Central memory CD8-positive, alpha-beta T cell (primary cell): ENCODE measurements around the gene FAM53B.
"Not testable (repeated sequence)": the region's sequence is repeated elsewhere in the genome, so short reads cannot be mapped to it uniquely, and the experiment has no call there.

Source experiments
- ATAC-seq: fragments of 150-1000 bp; cut with Tn5 transposase; replicated peaks from 2 replicates; pipeline ENCODE4 v1.10.0; 2022; ENCODE audit warnings: mild to moderate bottlenecking, moderate FRiP score, moderate number of reproducible peaks; ENCODE audit not compliant: poor library complexity, severe bottlenecking; ENCODE audit errors: extremely low read depth
- DNase-seq, 2 donors: peaks; one replicate each; pipeline ENCODE4 v3.0.0; 2021; ENCODE audit warnings: low spot score in 2 of 2
- H3K27ac Mint-ChIP-seq: one replicate; pipeline ENCODE4 v1.8.0; 2022; ENCODE audit warnings: low read depth, mild to moderate bottlenecking, moderate library complexity, mixed read lengths
- H3K27me3 Mint-ChIP-seq: one replicate; pipeline ENCODE4 v1.8.0; 2022; ENCODE audit warnings: mixed read lengths
- H3K36me3 Mint-ChIP-seq: one replicate; pipeline ENCODE4 v1.8.0; 2022; ENCODE audit warnings: mild to moderate bottlenecking, moderate library complexity, mixed read lengths; ENCODE audit not compliant: insufficient read depth
- H3K4me1 Mint-ChIP-seq: one replicate; pipeline ENCODE4 v1.8.0; 2022; ENCODE audit warnings: mixed read lengths
- H3K4me3 Mint-ChIP-seq: one replicate; pipeline ENCODE4 v1.8.0; 2022; ENCODE audit warnings: mild to moderate bottlenecking, moderate library complexity, mixed read lengths
- H3K9me3 Mint-ChIP-seq: one replicate; pipeline ENCODE4 v1.8.0; 2022; ENCODE audit warnings: mixed read lengths

Gene FAM53B

DNA sequence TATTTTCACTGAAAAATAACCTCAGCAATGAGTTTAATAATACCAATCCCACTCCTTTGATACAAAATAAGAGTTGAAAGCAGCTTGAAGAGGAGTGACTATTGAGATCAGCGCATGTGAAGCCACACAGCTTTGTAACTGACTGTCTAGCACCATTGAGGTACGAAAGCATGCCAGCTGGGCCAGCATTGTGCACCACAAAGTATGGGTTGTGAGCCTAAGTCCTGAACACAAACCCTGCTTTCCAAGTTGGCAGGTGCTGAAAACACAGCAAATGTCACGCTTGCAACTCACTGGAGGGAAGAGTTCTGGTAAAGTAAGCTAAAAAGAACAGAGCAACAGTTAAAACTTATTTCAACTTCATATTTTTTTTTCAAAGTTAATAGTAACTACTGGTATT lies 4.0 kb upstream of the FAM53B start:
- H3K27me3 Mint-ChIP-seq = no peaks in the 10 kb centered on the region
- no peak overlapping the region for H3K27ac Mint-ChIP-seq
- DNase-seq (no peak), ATAC-seq (no peak)
- peaks cover 13% of the 10 kb centered on the region for H3K4me1 Mint-ChIP-seq
- no peaks in the 10 kb centered on the region for H3K9me3 Mint-ChIP-seq
- H3K36me3 Mint-ChIP-seq = peaks cover 13% of the 10 kb centered on the region
- no peak overlapping the region for H3K4me3 Mint-ChIP-seq

DNA sequence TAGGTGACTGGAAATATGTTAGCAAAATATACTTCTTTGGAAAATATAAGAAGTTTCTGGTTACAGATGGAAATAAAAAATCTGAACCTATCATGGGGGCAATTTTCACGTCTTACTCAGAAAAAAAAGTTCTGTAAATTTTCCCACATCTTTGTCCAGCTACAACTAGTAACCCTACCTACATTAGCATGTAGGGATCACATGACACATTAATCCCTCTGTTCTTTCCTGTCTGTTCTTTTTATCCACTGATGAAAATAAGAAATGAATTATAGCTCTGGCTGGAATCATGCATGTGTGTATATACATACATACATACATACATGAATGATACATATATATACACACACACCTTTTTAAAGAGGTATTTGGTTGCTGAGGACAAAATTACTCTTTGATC lies 3.6 kb upstream of the FAM53B start:
- no peaks in the 10 kb centered on the region for H3K27me3 Mint-ChIP-seq
- H3K27ac Mint-ChIP-seq = no peak overlapping the region
- no peak overlapping the region for H3K4me3 Mint-ChIP-seq

DNA sequence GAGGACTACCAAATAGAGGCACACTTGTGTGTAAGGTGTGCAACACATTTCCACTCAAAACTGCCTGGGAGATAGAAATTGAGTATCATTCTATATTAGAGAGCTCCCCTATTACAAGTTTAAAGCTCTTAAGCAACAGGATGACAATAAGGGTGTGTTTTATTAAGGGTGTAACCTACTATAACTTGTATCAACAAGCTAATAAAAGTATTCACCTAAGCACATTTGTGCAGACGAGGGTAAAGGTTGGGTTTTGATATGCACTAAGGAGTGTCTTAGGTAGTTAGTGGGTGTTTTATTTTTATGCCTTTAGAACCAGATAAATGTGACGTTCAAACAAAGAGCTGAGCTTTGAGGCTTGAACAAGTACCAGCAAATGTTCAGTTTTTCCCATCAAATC lies 2.8 kb upstream of the FAM53B start:
- Mint-ChIP-seq H3K27ac (no peak overlapping the region), H3K9me3 (no peaks in the 10 kb centered on the region), H3K4me1 (peaks cover 22% of the 10 kb centered on the region), H3K4me3 (no peak overlapping the region), H3K36me3 (peaks cover 19% of the 10 kb centered on the region), H3K27me3 (no peaks in the 10 kb centered on the region)
- DNase-seq (no peak), ATAC-seq (no peak)

More for the DNA sequence above, 3.6 kb upstream of the FAM53B start:
- no peak for DNase-seq
- Mint-ChIP-seq H3K4me1 (peaks cover 16% of the 10 kb centered on the region), H3K9me3 (no peaks in the 10 kb centered on the region), H3K36me3 (peaks cover 14% of the 10 kb centered on the region)
- ATAC-seq = no peak

DNA sequence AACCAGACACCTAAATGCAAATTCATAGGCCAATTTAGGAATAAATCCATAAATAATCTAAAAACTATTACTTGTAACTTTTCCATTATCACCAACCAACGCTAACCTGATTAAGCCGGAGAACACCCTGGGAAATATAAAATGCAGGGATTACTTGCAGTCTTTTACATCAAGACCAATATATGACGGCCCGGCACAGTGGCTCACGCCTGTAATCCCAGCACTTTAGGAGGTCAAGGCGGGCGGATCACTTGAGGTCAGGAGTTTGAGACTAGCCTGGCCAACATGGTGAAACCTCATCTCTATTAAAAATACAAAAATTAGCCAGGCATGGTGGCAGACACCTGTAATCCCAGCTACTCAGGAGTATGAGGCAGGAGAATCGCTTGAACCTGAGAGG lies 2.3 kb upstream of the FAM53B start:
- Mint-ChIP-seq H3K36me3 (peaks cover 19% of the 10 kb centered on the region), H3K4me1 (peaks cover 27% of the 10 kb centered on the region)
- ATAC-seq, H3K27me3 Mint-ChIP-seq, H3K4me3 Mint-ChIP-seq, DNase-seq, H3K27ac Mint-ChIP-seq, H3K9me3 Mint-ChIP-seq: not testable (repeated sequence)

DNA sequence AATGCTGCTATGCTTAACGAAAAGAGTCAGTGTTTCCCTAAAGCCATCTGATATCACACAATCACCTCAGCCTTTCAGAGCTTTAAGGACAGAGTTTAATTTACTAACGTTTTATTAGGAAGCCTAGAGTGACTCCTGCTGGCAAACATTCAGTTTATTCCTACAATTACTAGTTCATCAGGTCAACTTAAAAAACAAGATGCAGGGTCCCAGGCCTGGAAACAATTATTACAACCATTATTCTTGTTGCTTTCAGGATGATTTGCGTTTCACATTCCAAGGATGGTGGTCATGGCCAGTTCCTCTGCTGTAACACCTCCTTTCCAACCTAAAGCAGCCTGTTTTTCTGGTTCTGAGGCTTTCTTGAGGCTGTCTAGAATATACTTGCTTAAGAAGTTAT lies 1.5 kb upstream of the FAM53B start:
- peaks cover 35% of the 10 kb centered on the region for H3K4me1 Mint-ChIP-seq
- H3K4me3 Mint-ChIP-seq = peak overlapping the region; percentile 62
- peaks cover 20% of the 10 kb centered on the region for H3K36me3 Mint-ChIP-seq
- DNase-seq (no peak), ATAC-seq (no peak)
- peak overlapping the region; percentile 22 for H3K27ac Mint-ChIP-seq
- H3K9me3 Mint-ChIP-seq = no peaks in the 10 kb centered on the region
- no peaks in the 10 kb centered on the region for H3K27me3 Mint-ChIP-seq

DNA sequence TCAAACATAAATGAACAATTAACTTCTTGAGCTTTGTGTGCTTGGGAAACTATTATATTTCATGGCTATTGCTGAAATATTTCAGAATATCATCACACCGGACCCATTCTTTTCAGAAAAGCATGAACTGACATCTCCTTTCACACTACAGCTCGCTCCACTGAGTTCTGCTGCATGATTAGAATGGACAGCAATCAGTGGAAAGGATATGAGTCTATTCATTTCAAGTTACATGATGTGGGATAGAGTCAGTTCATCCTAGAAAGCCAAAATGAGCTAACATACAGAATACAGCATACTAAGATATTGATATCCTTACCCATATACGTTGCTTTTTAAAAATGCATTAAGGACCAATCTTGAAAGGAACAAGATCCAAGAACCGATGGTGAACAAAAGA lies 1.1 kb upstream of the FAM53B start:
- H3K27ac Mint-ChIP-seq = peak overlapping the region; percentile 22
- H3K4me3 Mint-ChIP-seq = peak overlapping the region; percentile 62
- no peaks in the 10 kb centered on the region for H3K27me3 Mint-ChIP-seq
- DNase-seq (no peak), ATAC-seq (no peak)
- H3K4me1 Mint-ChIP-seq = peaks cover 39% of the 10 kb centered on the region
- peaks cover 24% of the 10 kb centered on the region for H3K36me3 Mint-ChIP-seq
- H3K9me3 Mint-ChIP-seq = no peaks in the 10 kb centered on the region

DNA sequence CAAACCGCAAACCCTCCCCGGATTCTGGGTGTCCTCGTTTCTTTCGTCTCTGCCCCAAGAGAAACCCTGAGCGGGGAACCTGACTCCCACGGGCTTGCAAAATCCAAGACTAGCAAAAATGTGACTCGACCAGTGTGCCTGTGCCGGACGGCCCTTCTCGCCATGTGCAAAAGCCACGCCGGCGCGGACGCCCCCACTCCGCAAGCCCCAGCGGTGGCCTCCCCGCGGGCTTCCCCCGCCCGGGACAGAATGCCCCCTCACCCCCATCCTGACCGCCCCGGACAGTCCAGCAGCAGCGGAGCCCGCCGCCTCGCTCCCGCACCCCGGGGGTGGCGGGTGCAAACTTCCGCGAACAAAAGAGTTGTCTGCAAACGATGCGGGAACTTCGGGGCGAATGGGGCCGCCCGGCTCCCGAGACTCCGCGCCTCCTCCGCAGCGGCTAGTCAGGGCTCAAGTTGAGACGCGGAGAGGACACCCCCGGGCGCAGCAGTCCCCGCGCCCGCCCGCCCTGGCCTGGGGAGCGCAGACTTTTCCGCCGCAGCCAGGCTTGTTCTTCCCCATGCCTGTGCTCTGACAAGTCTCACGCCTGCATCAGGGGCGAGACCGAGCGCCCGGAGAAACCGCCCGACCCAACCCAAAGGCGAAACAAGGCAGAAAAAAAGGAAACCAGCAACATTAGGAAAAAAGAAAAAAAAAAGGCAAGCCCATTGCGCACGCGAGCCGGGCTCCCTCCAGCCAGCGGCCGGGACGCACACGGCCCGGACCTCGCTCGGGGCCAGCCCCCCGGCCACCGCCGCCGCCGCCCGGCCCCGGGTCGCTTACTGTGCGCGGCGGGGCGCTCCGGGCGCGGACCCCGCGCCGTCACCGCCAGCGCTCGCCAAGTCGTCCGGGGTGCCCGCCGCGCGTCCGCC lies 732 bp downstream of the FAM53B start:
- H3K9me3 Mint-ChIP-seq = no peaks in the 10 kb centered on the region
- H3K27ac Mint-ChIP-seq = peak overlapping the region; percentile 98
- H3K4me1 Mint-ChIP-seq = peaks cover 57% of the 10 kb centered on the region
- peaks cover 34% of the 10 kb centered on the region for H3K36me3 Mint-ChIP-seq
- peak overlapping the region; percentile 97 for H3K4me3 Mint-ChIP-seq
- ATAC-seq (peak; percentile 21), DNase-seq (no peak)
- H3K27me3 Mint-ChIP-seq = no peaks in the 10 kb centered on the region

DNA sequence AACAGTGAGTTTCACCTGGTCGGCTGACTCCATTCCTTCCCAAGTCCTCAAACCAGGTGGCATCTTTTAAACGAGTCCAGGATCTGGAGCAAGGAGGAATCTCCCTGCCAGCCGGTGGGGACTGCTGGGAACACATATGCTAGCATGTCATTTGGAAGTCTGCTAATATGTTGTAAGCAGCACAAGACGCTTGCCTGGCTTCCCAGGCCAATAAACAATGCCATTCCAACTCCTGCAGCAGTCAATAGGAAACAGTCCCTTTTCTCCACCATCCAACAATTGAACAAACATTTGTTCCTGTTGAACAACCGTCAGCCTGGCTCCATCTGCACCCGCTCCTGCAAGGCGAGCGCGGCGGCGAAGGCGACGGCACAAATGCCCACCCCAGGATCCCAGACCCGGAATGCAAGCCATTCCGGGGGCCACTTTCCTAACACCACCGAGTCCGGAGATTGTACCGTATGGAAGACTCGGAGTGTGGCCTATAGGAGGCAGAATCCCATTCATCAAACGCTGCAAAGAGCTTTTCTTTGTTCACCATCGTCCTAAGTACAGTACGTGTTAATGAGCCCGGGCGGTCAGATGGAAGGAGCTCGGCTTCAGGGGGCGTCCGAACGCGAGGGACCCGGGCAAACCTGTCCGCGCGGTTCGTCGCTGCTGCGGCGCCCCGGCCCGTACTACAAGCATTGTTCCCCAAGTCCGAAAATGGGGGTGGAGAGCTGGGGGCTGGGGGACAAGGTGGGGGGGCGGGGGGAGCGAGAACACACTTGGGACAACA lies 1.6 kb downstream of the FAM53B start:
- Mint-ChIP-seq H3K4me1 (peaks cover 66% of the 10 kb centered on the region), H3K27ac (peak overlapping the region; percentile 97), H3K9me3 (no peaks in the 10 kb centered on the region), H3K4me3 (peak overlapping the region; percentile 97), H3K36me3 (peaks cover 34% of the 10 kb centered on the region), H3K27me3 (no peaks in the 10 kb centered on the region)
- no peak for ATAC-seq
- DNase-seq = no peak

DNA sequence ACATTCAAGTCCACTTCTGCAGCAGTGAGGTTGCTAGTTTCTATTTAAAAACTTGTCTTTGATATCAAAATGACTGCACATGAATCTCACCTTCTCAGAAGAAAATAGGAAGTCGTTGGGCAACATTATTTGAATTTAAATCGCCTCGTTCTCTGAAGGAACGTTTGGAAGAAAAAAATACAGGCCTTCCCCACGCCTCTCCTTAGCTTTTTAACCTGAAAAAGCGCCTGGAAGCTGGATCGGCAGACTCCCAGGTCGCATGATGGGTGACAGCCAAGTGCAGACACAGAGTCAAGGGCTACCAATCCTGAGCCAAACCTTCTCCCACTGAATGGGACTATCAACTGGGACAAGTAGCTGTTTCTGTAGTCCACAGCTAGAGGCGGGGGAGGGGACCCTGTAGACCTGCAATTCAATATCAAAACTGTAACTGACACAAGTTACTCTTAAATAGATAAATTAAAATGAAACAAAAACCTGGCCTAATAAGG lies 2.2 kb downstream of the FAM53B start:
- peak overlapping the region; percentile 97 for H3K4me3 Mint-ChIP-seq
- ATAC-seq (no peak), DNase-seq (no peak)
- H3K27ac Mint-ChIP-seq = peak overlapping the region; percentile 97
- peaks cover 39% of the 10 kb centered on the region for H3K36me3 Mint-ChIP-seq
- H3K27me3 Mint-ChIP-seq = no peaks in the 10 kb centered on the region
- no peaks in the 10 kb centered on the region for H3K9me3 Mint-ChIP-seq
- H3K4me1 Mint-ChIP-seq = peaks cover 72% of the 10 kb centered on the region

DNA sequence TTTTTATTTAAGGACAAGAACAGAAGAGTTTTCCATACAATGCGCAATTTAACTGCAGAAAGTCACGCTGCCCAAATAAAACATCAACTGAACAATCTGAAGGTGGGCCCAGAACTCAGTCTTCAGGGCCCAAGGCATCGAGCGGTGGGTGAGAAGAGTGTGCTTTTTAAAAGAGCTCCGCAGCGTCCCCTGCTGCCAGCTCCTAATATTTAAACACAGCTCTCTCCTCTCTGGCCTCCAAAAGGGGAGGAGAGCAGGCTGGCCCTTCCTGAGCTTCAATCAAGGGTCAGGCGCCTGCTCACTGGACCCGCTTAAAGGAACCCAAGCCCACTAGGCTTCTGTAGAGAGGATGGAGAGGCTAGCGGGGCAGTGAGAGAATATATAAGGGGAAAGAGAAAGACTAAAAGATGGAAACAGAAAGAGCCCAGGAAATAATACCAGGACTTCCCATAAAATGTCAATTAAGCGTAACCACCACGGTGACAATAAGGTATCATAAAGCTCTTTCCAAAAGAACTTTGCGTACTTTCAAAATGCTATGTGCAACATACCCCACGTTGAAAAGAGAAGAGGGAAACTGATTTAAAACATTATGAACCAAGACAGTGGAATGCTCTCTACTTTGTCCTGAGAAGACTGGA lies 2.8 kb downstream of the FAM53B start:
- ATAC-seq = peak; percentile 63
- Mint-ChIP-seq H3K36me3 (peaks cover 38% of the 10 kb centered on the region), H3K9me3 (no peaks in the 10 kb centered on the region), H3K4me1 (peaks cover 78% of the 10 kb centered on the region), H3K27me3 (no peaks in the 10 kb centered on the region), H3K4me3 (peak overlapping the region; percentile 97), H3K27ac (peak overlapping the region; percentile 97)
- peak; percentile 69 to 70 for DNase-seq

DNA sequence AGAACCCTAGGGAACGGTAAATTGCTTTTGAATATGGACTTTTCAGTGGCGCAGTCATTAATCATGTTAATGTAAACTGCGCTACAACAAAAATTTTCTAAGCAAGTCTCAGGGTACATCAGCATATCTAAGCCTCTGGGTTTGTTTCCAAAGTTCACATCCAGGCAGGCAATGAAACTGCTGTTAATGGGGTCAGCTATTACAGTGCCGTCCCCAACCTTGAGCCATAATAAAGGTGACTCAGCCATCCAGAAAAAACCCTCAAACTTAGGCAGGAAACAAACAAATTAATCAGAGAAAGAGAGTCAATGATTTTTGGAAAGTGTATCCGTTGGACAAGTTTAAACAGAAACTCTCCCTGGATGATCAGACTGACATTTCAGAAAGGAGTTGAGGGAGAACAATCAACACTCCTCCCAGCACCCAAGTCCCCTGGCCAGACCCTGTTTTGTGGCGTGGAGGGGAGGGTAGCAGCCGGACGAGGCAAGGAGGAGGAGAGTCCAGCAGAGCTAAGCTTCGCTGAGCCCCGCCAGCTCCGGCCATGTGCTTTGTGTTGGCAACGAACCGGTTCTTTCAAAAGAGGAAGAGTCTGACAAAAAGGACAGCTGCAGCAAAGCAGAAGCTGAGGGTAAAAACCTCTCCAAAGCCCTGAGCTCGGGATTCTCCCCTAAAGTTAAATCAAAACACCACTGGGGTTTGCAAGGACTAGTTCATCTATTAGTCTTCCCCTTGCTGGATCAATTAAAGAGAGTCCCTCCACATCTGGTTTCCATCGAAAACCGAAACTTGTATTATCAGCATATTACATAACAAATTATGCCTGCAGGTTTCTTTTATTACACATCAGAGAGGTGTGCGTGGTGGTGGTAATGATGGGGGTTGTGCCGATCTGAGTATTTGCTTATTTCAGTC lies 3.6 kb downstream of the FAM53B start:
- H3K27ac Mint-ChIP-seq = peak overlapping the region; percentile 97
- peaks cover 83% of the 10 kb centered on the region for H3K4me1 Mint-ChIP-seq
- peak; percentile 20 for ATAC-seq
- DNase-seq = no peak
- H3K4me3 Mint-ChIP-seq = peak overlapping the region; percentile 97
- H3K36me3 Mint-ChIP-seq = peaks cover 40% of the 10 kb centered on the region
- H3K27me3 Mint-ChIP-seq = no peaks in the 10 kb centered on the region
- H3K9me3 Mint-ChIP-seq = no peaks in the 10 kb centered on the region
